DMS153 treated with DMSO at 0.1 percent for 48 hours (cell line): ENCODE results near the gene SINHCAF.
A peak's percentile ranks its signal among the peaks of the same experiment; 100 is the strongest.

ENCODE experiments used
- DNase-seq: peaks from one replicate; lab custom pipeline; 2025; ENCODE audit not compliant: unreplicated experiment; lab: John Stamatoyannopoulos, UW

The SINHCAF gene

GRCh38 chr12:31234955-31235867, 90.7 kb downstream of the SINHCAF start:
- peak; percentile 92 for DNase-seq

- DNase-seq, result peak; percentile 25
Observed at GRCh38 chr12:31234053-31234840, 91.7 kb downstream of the SINHCAF start.

DNA sequence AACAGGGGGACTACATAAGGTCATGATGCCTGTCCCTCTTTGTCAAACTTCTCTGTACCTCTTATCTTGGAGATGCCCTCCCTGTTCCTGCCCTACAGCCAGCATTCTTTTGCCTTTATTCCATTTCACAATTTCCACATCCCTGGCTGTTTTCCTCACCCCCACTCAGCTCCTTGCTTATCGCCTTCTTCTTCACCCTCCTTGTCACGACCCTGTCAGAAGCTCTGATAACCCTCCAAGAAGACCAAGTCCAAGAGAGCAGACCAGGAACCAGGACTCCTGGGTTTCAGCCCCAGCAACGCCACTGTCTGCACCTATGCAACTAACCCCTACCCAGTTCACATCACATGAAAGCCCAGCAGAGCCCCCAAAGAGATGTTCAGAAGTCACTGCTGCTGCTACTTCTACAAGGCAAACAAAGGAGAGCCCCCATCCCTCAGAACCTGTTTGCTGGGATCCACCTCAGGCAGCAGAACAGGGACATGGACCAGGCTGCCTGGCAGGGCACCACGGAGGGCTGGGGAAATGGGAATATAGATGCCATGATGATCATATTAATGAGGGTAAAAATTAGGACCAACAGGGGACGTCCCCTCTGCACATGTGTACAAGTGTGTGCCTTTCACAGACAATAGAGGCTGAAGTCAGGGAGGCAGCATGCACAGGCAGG, 92.8 kb downstream of the SINHCAF start:
- DNase-seq, result no peak

- DNase-seq, result no peak
Observed at GRCh38 chr12:31232361-31232965, 93.5 kb downstream of the SINHCAF start.

- DNase-seq, result no peak
Observed at GRCh38 chr12:31231611-31232360, 94.2 kb downstream of the SINHCAF start.
